Activated CD4-positive, alpha-beta memory T cell treated with anti-CD3 and anti-CD28 coated beads for 36 hours (primary cell): ENCODE data around the gene MTFR1L. TPM values are rescaled to one million over a fixed set of nuclear protein-coding genes. Genes with fewer than 3 reads are reported as not detected.
"Not testable (repeated sequence)": the region's sequence is repeated elsewhere in the genome, so short reads cannot be mapped to it uniquely, and the experiment has no call there.

Experiments
- CTCF ChIA-PET: fragments of 350-600 bp; sonication (Branson Sonifier 250); formaldehyde crosslinking; loops from one replicate; lab custom pipeline; 2021; ENCODE audit warnings: antibody characterized with exemption, inconsistent platforms; lab: Charles Lee
- POLR2A ChIA-PET: fragments of 350-600 bp; sonication (Branson Sonifier 250); formaldehyde crosslinking; loops from one replicate; lab custom pipeline; 2021; ENCODE audit warnings: antibody characterized with exemption; lab: Charles Lee
- DNase-seq: peaks from one replicate; pipeline ENCODE4 v3.0.0-alpha.2; 2020
- H3K27ac Mint-ChIP-seq: one replicate; pipeline ENCODE4 v1.8.0; 2021; ENCODE audit warnings: mixed read lengths
- H3K27me3 Mint-ChIP-seq: one replicate; pipeline ENCODE4 v1.8.0; 2021; ENCODE audit warnings: mixed read lengths
- H3K36me3 Mint-ChIP-seq: one replicate; pipeline ENCODE4 v1.8.0; 2021; ENCODE audit warnings: mixed read lengths
- H3K4me1 Mint-ChIP-seq: one replicate; pipeline ENCODE4 v1.8.0; 2021; ENCODE audit warnings: low read depth, mixed read lengths
- H3K4me3 Mint-ChIP-seq: one replicate; pipeline ENCODE4 v1.8.0; 2021; ENCODE audit warnings: mild to moderate bottlenecking, mixed read lengths
- H3K9me3 Mint-ChIP-seq: one replicate; pipeline ENCODE4 v1.8.0; 2021; ENCODE audit warnings: mixed read lengths
- intact Hi-C: fragments of 100-400 bp; cut with micrococcal nuclease; formaldehyde crosslinking; loops from one replicate; pipeline ENCODE4 v1.15.1; 2023
- total RNA-seq, 2 experiments: library from RNA; stranded (reverse); gene quantifications; one replicate each; pipeline ENCODE4 v1.2.3, GENCODE V29; 2021

MTFR1L gene
- total RNA-seq, 2 experiments from 2014 or later, result 28.0 to 31.1 TPM

DNA sequence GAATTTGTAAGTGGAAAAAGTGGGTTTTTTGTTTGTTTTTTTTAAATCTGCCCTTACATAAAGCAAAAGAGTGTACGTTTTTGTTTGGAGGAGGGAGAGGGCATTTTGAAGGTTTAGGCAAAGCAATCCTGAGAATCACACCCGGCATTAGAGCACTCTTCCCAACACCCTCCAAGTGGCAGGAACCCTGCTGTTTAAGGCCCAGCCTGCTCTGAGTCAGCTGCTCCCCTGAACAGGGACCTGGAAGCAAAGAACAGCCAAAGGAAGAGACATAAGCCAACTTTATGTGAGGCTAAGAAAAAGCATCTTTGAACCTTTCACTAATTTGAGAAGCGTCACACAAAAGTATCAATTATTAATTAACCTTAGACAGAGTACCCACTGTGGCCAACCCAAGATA, 16.9 kb downstream of the MTFR1L start:
- intact Hi-C loops, result no loop called here
- no peak for DNase-seq
- no peak overlapping the region for H3K4me3 Mint-ChIP-seq
- POLR2A ChIA-PET, result no interaction called here
- peaks cover 13% of the 10 kb centered on the region for H3K36me3 Mint-ChIP-seq
- H3K27me3 Mint-ChIP-seq, result no peaks in the 10 kb centered on the region
- peaks cover 7% of the 10 kb centered on the region for H3K9me3 Mint-ChIP-seq
- no peak overlapping the region for H3K27ac Mint-ChIP-seq
- peaks cover under 1% of the 10 kb centered on the region for H3K4me1 Mint-ChIP-seq
- CTCF ChIA-PET, result no interaction called here

DNA sequence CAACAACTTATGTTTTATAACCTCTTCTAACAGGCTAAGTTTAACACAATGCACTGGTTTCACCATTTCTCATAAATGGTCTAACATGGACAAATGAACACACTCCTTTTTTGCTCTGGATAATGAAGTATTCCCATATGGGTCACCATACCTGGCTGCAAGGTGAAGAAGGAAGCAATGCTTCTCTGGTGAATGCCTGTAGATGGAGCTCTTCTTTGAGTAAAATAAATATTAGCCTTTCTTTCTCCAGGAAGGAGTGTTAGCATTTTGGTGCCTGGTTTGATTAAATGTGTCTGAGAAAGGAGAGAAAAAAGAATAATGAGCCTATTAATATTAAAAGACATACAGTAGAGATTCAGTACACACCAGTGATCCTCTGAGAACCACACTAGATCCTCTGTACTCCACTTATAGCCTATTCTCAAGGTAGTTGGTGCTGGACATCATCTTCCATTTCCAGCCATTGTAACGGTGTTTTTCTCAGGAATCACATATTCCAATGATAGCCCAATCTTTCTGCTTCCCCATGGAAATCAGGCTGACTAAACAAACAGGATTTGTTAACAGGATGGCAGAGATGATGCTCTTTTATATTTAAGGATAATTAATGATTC, 17.6 kb downstream of the MTFR1L start:
- DNase-seq, result no peak
- ChIA-PET POLR2A (no interaction called here), CTCF (no interaction called here)
- Mint-ChIP-seq H3K4me3 (no peak overlapping the region), H3K27me3 (no peaks in the 10 kb centered on the region), H3K9me3 (peaks cover 7% of the 10 kb centered on the region), H3K36me3 (peaks cover 12% of the 10 kb centered on the region), H3K27ac (no peak overlapping the region), H3K4me1 (no peaks in the 10 kb centered on the region)
- intact Hi-C loops, result no loop called here

DNA sequence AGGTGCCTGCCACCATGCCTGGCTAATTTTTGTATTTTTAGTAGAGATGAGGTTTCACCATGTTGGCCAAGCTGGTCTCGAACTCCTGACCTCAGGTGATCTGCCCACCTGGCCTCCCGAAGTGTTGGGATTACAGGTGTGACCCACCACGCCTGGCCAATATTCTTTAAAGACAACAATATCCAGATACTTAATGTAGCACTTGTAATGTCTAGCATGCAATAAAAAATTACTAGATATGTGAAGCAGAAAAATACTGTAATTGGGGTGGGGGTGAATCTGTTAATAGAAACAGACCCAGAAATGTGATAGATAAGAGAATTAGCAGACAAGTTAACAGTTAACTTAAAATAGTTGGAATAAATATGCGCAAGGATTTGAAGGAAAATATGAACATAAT, 20.1 kb downstream of the MTFR1L start:
- H3K4me1 Mint-ChIP-seq, H3K27me3 Mint-ChIP-seq, intact Hi-C loops, H3K4me3 Mint-ChIP-seq, DNase-seq, H3K36me3 Mint-ChIP-seq, POLR2A ChIA-PET, H3K9me3 Mint-ChIP-seq, H3K27ac Mint-ChIP-seq: not testable (repeated sequence)
- CTCF ChIA-PET, result interaction anchor here (1.0 to 1.2 kb wide), 2 partner anchors 35 to 36 kb away, joined by 3 to 4 read pairs; partner anchors contain the start of gene PAQR7

DNA sequence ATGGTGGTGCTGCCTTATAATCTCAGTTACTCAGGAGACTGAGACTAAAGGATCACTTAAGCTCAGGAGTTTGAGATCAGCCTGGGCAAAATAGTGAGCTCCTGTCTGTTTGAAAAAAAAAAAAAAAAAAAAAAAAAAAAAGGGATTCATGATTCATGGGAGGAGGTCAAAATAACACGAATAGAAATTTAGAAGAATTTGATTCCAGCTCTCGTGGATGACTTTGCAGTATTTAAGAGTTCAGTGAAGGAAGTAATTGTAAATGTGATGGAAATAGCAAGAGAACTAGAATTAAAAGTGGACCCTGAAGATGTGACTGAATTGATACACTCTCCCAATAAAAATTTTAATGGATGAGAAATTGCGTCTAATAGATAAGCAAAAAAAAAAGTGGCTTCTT, 23.7 kb downstream of the MTFR1L start:
- Mint-ChIP-seq H3K4me3 (no peak overlapping the region), H3K27ac (no peak overlapping the region), H3K4me1 (peaks cover 8% of the 10 kb centered on the region), H3K36me3 (peaks cover 3% of the 10 kb centered on the region), H3K9me3 (peaks cover 7% of the 10 kb centered on the region), H3K27me3 (no peaks in the 10 kb centered on the region)
- intact Hi-C loops, result no loop called here
- ChIA-PET CTCF (interaction anchor here (1.6 kb wide), 1 partner anchor 52 kb away, joined by 4 read pairs; no protein-coding TSS in a partner anchor), POLR2A (no interaction called here)
- DNase-seq, result no peak

DNA sequence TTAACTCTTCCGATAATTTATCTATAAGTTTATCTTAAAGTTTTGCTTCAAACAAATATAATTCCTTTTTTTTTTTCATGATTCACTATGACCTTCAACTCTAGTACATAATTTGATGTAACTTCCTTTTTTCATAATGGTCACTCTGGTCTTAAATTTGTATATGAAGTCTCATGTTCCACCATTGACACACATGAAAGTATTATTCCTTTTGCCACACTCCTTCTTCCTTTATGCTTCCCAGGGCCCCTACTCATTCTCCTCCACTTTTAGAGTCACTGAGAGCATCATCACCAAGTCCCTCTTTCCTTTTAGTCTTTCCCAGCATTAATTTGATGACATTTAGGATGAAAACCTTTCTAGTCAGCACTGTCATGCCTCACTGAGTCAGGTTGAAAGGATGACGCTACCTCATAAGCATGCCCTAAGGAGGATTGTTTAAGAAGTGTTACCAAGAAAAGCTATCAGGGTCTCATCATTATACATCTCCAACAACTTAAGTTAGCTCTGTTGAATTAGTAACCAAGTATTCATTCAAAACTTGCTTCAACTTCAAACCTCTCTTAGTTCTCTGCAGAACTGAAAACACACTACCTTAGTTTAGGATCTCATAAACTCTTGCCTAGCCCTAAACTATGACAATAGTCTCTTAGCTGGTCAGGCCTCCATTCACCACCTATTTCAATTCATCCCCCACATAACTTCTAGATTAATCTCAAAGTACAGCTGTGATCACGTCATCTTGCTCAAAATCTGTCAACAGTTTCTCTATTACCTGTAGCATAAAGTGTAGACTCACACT, 25.0 kb downstream of the MTFR1L start:
- no peaks in the 10 kb centered on the region for H3K27me3 Mint-ChIP-seq
- no peaks in the 10 kb centered on the region for H3K36me3 Mint-ChIP-seq
- intact Hi-C loops, result no loop called here
- POLR2A ChIA-PET, result interaction anchor here (1.5 kb wide), 1 partner anchor 51 kb away, joined by 5 read pairs; no protein-coding TSS in a partner anchor
- no peak for DNase-seq
- CTCF ChIA-PET, result interaction anchor here (0.7 kb wide), 1 partner anchor 255 kb away, joined by 3 read pairs; no protein-coding TSS in a partner anchor
- H3K4me1 Mint-ChIP-seq, result peaks cover 8% of the 10 kb centered on the region
- H3K9me3 Mint-ChIP-seq, result peaks cover 4% of the 10 kb centered on the region
- no peak overlapping the region for H3K27ac Mint-ChIP-seq
- no peak overlapping the region for H3K4me3 Mint-ChIP-seq

DNA sequence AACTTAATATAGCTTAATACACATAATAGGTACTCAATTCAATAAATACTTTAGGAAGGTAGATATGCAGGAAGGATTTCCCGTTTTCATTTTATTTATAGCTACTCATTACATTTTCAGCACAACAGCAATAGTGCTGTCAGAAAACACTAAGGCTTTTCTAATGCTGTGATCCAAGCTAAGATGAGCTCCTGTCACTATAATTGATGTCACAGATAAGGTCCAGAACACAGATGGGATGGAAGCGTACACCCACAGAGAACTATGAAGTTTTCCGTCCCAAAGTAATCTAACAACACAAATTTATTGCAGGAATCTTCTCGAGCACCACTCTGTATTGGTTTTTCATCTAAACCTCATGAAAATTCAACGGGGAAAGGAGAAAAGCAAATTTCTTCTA, 25.9 kb downstream of the MTFR1L start:
- H3K9me3 Mint-ChIP-seq, result no peaks in the 10 kb centered on the region
- no peaks in the 10 kb centered on the region for H3K36me3 Mint-ChIP-seq
- H3K4me3 Mint-ChIP-seq, result no peak overlapping the region
- H3K4me1 Mint-ChIP-seq, result peaks cover 8% of the 10 kb centered on the region
- no peaks in the 10 kb centered on the region for H3K27me3 Mint-ChIP-seq
- POLR2A ChIA-PET, result interaction anchor here (1.5 kb wide), 1 partner anchor 50 kb away, joined by 5 read pairs; no protein-coding TSS in a partner anchor
- no peak for DNase-seq
- CTCF ChIA-PET, result no interaction called here
- no peak overlapping the region for H3K27ac Mint-ChIP-seq
- intact Hi-C loops, result no loop called here

DNA sequence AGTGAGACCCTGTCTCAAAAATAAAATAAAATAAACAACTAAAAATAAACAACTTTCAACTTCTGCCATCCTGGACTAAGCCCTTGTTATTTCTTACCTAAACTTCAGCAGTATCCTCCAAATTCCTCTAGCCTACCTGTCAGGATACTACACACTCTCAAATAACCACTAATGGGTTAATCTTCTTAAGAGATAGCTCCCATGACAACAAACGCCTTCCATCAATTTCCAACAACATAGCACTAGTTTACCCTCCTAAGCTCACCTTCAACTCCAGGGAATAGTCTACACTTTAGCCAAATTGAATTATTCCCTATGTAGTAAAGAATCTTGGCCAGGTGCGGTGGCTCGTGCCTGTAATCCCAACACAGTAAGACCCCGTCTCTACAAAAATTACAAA, 28.2 kb downstream of the MTFR1L start:
- H3K36me3 Mint-ChIP-seq, result no peaks in the 10 kb centered on the region
- intact Hi-C loops, result no loop called here
- ChIA-PET CTCF (no interaction called here), POLR2A (no interaction called here)
- no peak for DNase-seq
- no peak overlapping the region for H3K4me3 Mint-ChIP-seq
- H3K27me3 Mint-ChIP-seq, result no peaks in the 10 kb centered on the region
- no peak overlapping the region for H3K27ac Mint-ChIP-seq
- peaks cover 8% of the 10 kb centered on the region for H3K4me1 Mint-ChIP-seq
- H3K9me3 Mint-ChIP-seq, result no peaks in the 10 kb centered on the region

DNA sequence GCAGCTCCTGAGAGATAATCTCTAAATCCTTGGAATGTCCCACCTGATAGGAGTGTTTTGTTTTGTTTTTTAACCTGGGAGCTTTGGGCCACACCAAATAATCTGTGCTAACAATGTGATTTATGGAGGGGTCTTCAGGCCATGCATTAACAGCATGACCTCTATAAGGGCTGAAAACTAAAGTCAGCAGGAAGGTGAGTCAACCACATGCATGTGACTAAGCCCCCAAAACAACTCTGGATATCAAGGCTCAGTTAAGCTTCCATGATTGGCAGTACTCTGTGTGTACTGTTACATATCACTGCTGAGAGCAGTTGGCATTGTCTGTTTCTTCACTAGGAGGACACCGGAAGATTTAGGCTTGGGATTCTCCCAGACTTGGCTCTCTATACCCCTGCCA, 28.8 kb downstream of the MTFR1L start:
- Mint-ChIP-seq H3K27ac (no peak overlapping the region), H3K36me3 (no peaks in the 10 kb centered on the region), H3K9me3 (no peaks in the 10 kb centered on the region), H3K4me1 (peaks cover 8% of the 10 kb centered on the region), H3K27me3 (no peaks in the 10 kb centered on the region), H3K4me3 (no peak overlapping the region)
- CTCF ChIA-PET, result no interaction called here
- intact Hi-C loops, result no loop called here
- POLR2A ChIA-PET, result no interaction called here
- no peak for DNase-seq

DNA sequence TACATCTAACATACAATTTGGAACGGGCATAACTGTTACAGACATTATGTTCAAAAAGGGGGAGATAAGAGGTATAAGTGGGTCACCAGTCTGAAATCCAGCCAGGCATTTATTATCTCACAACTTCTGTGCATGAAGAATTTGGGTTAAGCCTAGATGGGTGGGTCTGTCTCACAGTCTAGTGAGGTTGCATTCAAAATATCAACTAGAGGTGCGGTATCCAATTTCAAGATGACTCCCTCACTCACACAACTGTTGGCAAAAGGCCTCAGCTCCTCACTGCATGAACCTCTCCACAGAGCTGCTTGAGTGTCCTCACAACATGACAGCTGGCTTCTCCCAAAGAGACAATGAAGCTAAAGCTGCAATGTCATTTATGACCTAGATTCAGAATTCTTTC, 34.8 kb downstream of the MTFR1L start:
- POLR2A ChIA-PET, result no interaction called here
- CTCF ChIA-PET, result no interaction called here
- Mint-ChIP-seq H3K27ac (no peak overlapping the region), H3K4me3 (no peak overlapping the region), H3K36me3 (no peaks in the 10 kb centered on the region), H3K4me1 (peaks cover 11% of the 10 kb centered on the region), H3K27me3 (no peaks in the 10 kb centered on the region), H3K9me3 (no peaks in the 10 kb centered on the region)
- intact Hi-C loops, result no loop called here
- no peak for DNase-seq

DNA sequence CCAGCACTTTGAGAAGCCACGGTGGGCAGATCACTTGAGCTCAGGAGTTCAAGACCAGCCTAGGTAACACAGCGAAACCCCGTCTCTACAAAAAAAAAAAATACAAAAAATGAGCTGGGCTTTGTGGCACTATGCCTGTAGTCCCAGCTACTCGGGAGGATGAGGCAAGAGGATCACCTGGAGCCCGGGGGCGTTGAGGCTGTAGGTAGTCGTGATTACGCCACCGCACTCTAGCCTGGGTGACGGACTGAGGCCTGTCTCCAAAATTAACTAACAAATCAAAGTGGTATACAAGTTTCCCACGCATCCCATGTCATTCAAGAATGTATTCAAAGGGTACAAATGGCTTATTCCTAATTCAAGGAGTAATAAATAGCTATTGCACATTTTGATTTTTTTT, 37.1 kb downstream of the MTFR1L start:
- no peak for DNase-seq

DNA sequence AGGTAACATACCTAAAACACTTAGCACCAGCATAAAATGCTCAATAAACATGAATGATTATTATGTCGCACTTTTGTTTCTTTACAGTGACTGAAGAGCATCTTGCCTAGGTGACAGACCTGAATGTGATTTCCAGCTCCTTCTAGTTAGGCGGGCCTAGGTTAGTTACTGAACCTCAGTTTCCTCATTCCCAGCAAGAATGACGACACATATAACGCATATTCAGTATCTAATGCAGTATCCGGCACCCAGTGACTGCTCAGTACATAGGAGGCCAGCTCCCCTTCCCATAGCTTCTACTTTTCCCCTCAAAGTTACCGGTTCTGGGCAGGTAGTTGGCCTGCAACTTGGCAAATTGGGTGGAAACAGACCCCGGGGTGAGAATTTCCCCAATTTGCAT, 38.7 kb downstream of the MTFR1L start:
- H3K27ac Mint-ChIP-seq, result no peak overlapping the region
- CTCF ChIA-PET, result interaction anchor here (0.6 kb wide), 1 partner anchor 176 kb away, joined by 3 read pairs; no protein-coding TSS in a partner anchor
- H3K4me1 Mint-ChIP-seq, result peaks cover 15% of the 10 kb centered on the region

More for the DNA sequence above, 37.1 kb downstream of the MTFR1L start:
- no peaks in the 10 kb centered on the region for H3K27me3 Mint-ChIP-seq
- ChIA-PET POLR2A (no interaction called here), CTCF (interaction anchor here (0.7 to 1.7 kb wide), 2 partner anchors 37 to 39 kb away, joined by 3 to 5 read pairs; partner anchors contain the start of gene MTFR1L)
- H3K27ac Mint-ChIP-seq, result no peak overlapping the region
- H3K4me1 Mint-ChIP-seq, result peaks cover 15% of the 10 kb centered on the region
- H3K36me3 Mint-ChIP-seq, result no peaks in the 10 kb centered on the region
- H3K4me3 Mint-ChIP-seq, result no peak overlapping the region
- no peaks in the 10 kb centered on the region for H3K9me3 Mint-ChIP-seq
- intact Hi-C loops, result no loop called here

More for the DNA sequence above, 38.7 kb downstream of the MTFR1L start:
- H3K36me3 Mint-ChIP-seq, result no peaks in the 10 kb centered on the region
- H3K9me3 Mint-ChIP-seq, result no peaks in the 10 kb centered on the region
- intact Hi-C loops, result loop anchor here (2.0 kb wide), 1 partner anchor 38 kb away; no protein-coding TSS in a partner anchor
- no peaks in the 10 kb centered on the region for H3K27me3 Mint-ChIP-seq
- peak overlapping the region; percentile 86 for H3K4me3 Mint-ChIP-seq
- POLR2A ChIA-PET, result interaction anchor here (1.0 kb wide), 1 partner anchor 17 kb away, joined by 3 read pairs; the partner anchor contains the start of gene PAQR7
- no peak for DNase-seq
